HG02884 (cell line): ENCODE data around the gene CYS1.
"Not testable (repeated sequence)": the region's sequence is repeated elsewhere in the genome, so short reads cannot be mapped to it uniquely, and the experiment has no call there.

Experiments
- ATAC-seq: cut with Tn5 transposase; IDR thresholded peaks from one replicate; pipeline ENCODE4 v1.9.1; 2021; ENCODE audit warnings: mild to moderate bottlenecking, moderate library complexity; ENCODE audit not compliant: unreplicated experiment

The CYS1 gene

GRCh38 chr2:10033251-10034006, 46.8 kb downstream of the CYS1 start:
- no peak for ATAC-seq

DNA sequence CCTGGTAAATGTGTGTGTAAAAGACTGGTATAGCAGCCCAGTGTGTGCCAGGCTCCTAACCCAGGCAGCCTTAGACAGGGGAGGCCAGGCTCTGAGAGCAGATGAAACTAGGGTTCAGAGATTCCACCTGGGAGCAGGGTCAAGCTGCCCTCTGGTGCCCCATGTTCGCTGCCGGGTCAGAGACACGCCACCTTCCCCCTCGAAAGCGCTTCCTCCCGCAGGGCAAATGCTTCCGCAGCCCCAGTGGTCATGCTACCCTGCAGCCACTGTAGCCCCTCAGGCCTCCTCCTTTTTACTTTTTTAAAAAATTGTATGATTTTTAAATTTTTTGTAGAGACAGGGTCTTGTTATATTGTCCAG, 47.5 kb downstream of the CYS1 start:
- ATAC-seq = no peak

GRCh38 chr2:10031886-10032745, 48.1 kb downstream of the CYS1 start:
- ATAC-seq = no peak

- ATAC-seq = not testable (repeated sequence)
Measured at GRCh38 chr2:10030798-10031197, 49.4 kb downstream of the CYS1 start.

DNA sequence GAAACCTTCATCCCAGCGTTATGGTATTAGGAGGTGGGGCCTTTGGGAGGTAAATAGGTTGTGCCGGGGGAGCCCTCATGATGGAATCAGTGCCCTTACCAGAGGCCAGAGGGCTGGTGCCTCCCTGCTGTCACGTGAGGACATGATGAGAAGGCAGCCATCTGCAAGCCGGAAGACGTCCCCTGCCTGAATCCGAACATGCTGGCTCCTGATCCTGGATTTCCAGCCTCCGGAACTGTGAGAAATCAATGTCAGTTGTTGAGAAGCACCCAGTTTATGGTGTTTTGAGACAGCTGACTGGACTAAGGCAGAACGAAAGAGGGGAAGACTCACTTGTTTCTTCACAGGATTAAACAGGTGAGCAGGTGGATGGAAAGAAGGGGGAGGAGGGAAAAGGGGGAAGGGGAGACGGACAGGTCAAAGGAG, 49.9 kb downstream of the CYS1 start:
- ATAC-seq = no peak

DNA sequence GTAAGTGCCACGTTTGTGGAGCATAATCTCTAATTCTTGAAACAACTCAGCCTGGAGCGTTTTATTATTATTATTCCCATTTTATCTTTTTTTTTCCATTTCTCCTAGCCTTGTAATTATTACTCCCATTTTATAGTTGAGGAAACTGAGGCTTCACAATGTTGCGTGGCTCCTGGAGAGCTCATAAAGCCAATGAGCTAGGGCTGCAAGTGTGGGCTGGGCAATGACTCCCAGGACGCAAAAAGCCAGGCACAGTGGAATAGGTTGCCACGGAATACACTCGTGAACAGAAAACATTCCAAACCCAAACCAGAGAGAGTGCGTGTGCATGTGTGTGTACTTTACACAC, 50.4 kb downstream of the CYS1 start:
- no peak for ATAC-seq

DNA sequence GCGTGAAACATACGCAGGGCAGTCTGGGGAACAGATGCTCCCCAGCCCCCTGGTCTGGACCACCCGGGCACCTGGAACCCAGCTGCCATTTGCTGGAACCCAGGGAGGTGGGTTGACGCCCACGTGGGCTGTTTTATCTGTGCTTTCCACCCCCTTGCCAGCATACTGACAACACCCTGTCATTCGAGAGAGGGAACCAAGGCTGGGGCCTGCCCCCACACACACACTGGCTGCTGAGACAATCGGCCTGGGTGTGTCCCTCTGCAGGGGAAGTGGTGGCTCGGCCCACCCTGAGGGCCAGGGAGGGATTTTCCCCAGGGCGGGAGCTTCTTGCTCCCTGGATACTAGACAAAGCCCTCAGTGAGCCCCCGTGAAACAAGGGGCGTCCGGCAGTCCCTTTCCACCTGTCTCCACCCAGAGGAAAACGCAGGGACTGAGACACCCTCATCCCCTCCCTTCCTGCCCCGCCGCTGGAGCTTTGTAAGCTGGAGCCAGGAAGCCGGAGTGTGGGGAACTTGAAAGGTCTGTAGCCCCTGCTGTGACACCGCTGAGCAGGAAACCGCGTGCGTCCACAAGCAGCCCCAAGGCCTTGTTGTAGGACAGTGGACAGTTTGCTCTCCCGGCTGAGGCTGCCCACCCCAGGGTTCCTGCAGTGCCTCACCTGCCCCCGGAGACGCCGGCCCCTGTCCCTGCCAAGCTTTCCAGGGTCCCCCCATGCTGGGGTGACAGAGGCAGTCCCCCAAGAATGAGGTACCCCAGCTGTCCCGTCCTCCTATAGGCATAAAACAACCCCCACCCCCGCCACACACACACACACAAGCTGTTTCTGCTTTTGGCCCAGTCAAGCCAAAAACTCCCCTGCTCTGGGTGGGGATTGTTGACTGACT, 51.0 kb downstream of the CYS1 start:
- ATAC-seq = peak; percentile 90

DNA sequence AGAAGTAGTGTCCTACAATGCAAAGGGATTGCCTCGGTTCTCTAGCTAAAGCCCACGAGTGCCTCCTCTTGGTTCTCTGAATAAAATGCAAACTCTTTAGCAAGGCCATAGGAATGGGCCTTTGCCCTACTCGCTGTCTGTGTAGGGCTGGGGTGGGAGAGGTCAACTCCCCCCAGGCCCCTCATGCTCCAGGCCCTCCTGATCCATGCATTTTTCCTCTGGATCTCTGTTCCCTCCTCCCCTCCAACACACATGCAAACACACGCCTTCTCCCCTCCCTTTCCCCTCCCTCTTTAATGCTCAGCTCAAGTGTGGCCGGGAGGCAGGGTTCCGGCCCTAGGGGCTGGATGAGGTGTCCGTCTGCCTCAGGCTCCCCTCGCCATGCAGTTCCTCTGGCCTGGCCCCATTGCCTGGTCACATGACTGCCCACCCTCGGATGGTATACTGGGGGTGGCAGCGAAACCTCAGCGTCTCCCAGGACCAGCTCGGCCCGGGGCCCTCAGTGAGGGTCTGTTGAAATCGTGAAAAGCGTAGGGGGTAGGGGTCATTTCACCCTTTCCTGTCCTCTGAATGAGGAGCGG, 51.7 kb downstream of the CYS1 start:
- ATAC-seq = no peak

DNA sequence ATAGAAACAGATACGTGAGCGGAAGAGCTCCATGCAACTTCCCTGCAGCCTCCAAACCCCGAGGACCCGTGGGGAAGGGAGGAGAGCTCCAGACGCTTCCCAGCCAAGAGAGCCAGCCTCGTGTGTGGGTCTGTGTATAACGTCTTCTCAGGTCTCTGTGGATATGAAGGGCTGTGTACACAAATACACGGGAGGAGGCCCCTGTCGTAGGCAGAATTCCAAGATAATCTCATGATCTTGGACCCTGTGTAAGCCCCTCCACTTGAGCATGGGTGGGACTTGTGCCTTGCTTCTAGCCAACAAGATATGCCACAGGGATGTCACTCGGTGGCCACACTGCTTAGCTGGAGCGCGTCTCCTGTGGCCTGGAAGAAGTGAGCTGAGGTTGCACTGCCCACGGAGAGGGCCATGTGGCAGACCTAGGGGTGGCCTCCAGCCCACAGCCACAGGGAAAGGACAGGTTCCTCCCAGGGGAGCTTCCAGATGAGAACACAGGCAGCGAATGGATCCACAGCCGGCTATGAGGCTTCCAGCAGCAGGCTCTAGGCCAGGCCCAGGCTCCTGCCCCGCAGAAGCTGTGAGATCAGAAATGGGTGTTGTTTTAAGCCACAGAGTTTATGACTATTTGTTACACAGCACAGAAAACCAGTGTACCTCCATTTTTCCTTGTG, 52.4 kb downstream of the CYS1 start:
- ATAC-seq = no peak

DNA sequence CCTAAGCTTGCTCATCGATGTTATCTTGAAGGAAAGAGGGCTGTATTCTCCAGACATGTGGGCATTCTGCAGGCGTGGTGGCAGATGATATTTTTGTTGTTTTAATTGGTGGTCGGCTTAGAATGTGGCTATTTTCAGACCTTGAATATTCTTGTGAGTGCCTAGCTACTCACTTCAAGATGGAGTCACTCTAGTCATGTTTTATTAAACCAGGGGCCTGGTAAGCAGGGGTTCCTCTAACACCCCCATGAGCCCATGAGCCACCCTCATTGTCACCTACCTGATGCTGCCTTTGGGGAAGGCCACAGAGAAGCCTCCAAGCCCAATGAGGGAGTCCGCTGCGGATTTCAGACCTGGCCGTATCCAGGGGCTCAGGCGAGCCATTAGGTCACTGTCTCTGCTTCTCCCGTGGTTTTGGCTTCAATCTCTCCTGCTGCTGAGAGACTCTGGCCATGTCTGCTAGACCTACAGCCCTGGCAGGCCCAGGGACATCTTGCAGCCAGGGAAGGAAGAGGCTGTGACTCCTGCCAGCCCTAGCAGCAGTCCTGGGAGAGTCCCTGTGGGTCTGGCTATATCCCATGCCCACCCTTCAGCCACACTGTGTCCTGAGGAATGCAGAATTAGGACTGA, 53.2 kb downstream of the CYS1 start:
- ATAC-seq = no peak

DNA sequence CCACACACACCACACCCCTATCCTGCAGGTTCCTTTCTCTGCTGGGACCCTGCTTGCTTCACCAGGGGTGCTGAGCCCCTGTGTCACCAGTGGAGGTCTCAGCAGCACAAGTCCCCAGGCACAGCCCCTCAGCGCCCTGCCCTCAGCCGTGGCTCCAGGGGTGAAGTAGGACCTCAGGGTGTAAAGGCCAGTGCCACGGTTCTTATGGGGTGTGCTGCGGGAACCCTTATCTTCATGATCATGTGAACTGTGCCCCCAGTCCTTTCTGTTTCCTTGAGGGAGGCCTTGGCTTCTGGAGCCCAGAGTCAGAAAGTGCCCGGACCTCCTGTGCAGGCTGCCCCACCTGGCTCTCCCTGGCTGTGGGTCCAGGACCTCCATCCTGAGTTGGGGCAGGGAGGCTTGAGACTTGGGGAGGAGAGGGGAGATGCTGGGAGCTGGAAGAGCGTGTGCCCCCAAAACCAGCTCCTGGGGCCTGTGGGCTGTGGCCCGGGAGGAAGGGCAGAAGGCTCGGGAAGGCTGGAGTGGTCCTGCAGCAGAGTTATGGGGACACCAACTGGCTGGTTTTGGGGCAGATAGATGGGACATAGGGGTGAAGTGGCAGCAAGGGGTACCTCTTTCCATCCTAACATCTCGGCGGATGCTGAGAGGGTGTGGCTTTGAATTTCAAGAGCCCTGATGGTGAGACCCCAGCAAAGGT, 57.1 kb downstream of the CYS1 start:
- ATAC-seq = no peak

GRCh38 chr2:10022445-10022844, 57.8 kb downstream of the CYS1 start:
- ATAC-seq = no peak

DNA sequence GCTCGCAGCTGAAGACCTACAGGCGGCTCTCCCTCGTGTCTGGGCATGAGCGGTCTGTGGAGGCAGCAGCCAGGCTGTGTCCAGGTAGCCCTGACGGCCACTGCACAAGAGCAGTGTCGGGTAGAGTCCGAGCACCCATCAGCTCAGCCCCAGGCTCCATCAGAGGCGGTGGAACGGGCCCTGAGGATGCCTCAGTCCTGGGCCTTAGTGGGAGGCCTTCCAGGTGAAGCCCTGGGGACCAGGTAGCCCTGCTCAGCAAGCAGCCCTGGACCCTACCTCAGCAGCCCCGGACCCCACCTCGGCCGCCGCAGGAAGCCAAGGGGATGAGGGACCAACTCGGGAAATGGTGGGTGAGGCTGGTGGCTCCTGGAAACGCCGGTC, 58.2 kb downstream of the CYS1 start:
- no peak for ATAC-seq

- ATAC-seq = no peak
Measured at GRCh38 chr2:10019602-10020400, 60.4 kb downstream of the CYS1 start.

GRCh38 chr2:10019174-10019573, 61.0 kb downstream of the CYS1 start:
- no peak for ATAC-seq

DNA sequence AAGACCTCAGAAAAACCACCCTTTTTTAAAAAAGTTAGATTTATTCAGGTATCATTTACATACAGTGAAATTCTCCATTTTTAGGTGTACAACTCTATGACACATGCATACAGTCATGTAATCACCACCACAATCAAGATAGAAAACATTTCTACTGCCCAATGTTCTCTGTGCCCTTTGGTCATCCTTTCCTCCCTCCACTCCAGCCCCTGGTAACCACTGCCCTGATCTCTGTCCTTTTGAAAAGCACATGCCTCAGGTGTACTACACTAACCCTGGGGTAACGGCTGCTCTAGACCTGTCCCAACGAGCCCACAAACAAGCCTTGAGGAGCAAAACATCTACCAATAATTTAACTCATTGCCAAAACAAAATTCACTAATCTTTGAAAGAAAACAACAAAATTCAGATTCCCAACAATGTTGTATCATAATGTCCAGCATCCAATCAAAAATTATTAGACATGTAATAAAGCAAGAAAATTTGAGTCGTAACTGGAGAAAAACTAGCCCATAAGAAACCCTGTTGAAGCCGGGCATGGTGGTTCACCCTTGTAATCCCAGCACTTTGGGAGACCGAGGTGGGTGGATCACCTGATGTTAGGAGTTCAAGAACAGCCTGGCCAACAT, 62.8 kb downstream of the CYS1 start:
- ATAC-seq = no peak

- ATAC-seq = no peak
Measured at GRCh38 chr2:10016802-10017258, 63.4 kb downstream of the CYS1 start.
